Ovary (tissue), 3 donors: ENCODE results near the gene SLC6A1.

Source experiments
- POLR2A ChIP-seq: fragments of 450-650 bp; IDR thresholded peaks from one replicate; pipeline ENCODE4 v1.6.1; 2017; ENCODE audit warnings: antibody characterized with exemption, mild to moderate bottlenecking, moderate library complexity
- TF ChIP-seq, protein P1 (sequence below), 3 donors: fragments of 450-650 bp in 2 of 3; fragments of 200-600 bp in 1 of 3; IDR thresholded peaks; one replicate each; pipeline versions ENCODE4 v1.5.1 to v1.8.0; 2016 to 2022; ENCODE audit warnings: antibody characterized with exemption in 3 of 3, mild to moderate bottlenecking in 1 of 3
- donor health status: DM: no; HTN: no; CAD: no.

DNA sequence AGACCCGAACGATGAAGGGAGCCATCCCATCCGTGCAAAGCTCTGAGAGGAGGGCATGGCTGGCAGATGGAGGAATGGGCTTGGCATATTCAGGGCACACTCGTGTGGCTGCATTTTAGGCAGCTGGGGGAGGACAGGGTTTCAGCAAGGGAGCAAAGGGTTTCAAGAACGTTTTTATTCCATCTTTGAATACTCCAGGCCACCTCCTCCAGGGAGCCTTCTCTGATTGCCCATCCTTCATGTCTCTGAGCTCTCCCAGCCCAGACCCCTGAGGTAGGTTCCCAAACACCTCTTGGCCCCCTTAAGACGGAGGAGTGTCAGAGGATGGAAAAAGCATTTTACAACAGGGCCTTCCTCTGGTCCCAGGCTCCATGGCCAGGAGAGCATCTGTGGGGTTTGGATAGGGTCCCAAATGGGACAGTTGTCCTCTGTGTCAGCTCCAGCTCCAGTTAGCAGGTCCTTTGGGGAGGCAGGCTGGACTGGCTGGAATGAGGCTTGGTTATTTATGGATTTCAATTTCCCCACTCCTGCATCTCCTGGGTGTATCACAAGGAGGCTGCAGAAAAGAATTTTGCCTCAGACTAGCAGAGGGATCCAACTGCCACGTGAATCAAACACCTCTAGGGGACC is 17.7 kb upstream of the SLC6A1 start:
- TF ChIP-seq, protein P1, sequence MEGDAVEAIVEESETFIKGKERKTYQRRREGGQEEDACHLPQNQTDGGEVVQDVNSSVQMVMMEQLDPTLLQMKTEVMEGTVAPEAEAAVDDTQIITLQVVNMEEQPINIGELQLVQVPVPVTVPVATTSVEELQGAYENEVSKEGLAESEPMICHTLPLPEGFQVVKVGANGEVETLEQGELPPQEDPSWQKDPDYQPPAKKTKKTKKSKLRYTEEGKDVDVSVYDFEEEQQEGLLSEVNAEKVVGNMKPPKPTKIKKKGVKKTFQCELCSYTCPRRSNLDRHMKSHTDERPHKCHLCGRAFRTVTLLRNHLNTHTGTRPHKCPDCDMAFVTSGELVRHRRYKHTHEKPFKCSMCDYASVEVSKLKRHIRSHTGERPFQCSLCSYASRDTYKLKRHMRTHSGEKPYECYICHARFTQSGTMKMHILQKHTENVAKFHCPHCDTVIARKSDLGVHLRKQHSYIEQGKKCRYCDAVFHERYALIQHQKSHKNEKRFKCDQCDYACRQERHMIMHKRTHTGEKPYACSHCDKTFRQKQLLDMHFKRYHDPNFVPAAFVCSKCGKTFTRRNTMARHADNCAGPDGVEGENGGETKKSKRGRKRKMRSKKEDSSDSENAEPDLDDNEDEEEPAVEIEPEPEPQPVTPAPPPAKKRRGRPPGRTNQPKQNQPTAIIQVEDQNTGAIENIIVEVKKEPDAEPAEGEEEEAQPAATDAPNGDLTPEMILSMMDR (IDR thresholded peaks at IDR 0.05), result no peak
- TF ChIP-seq POLR2A, result no peak
